GM12878 (cell line): ENCODE measurements around the gene SF3B4. TPM values are rescaled to one million over a fixed set of nuclear protein-coding genes. Genes with fewer than 3 reads are reported as not detected.
A peak's percentile ranks its signal among the peaks of the same experiment; 100 is the strongest.

Source experiments
- ASH2L ChIP-seq: fragments of 300-600, 200-600 bp; sonication (generic); IDR thresholded peaks from 2 replicates; pipeline ENCODE4 v1.6.1; 2017; ENCODE audit warnings: low read depth, mild to moderate bottlenecking, borderline replicate concordance
- BRCA1 ChIP-seq: IDR thresholded peaks from 2 replicates; pipeline ENCODE4 v1.6.1; 2011; ENCODE audit warnings: low read depth, low read length, improper control_type of control experiment
- CBFB ChIP-seq: IDR thresholded peaks from 2 replicates; pipeline ENCODE4 v1.6.1; 2016; ENCODE audit warnings: antibody characterized with exemption, low read depth
- FOS ChIP-seq: IDR thresholded peaks from 3 replicates; pipeline ENCODE4 v1.6.1; 2011; ENCODE audit warnings: borderline replicate concordance; ENCODE audit not compliant: insufficient read length; ENCODE audit errors: extremely low read depth
- HDGF ChIP-seq: fragments of 450-650 bp; IDR thresholded peaks from 2 replicates; pipeline ENCODE4 v1.6.1; 2016; ENCODE audit warnings: antibody characterized with exemption
- IKZF2 ChIP-seq, 2 experiments: fragments of 450-650 bp; IDR thresholded peaks; 2 replicates each; pipeline ENCODE4 v1.6.1; 2017; ENCODE audit warnings: mild to moderate bottlenecking in 2 of 2, moderate library complexity in 2 of 2
- JUND ChIP-seq: IDR thresholded peaks from 2 replicates; pipeline ENCODE4 v1.6.1; 2012; ENCODE audit warnings: low read depth, mild to moderate bottlenecking, low read length, improper control_type of control experiment, moderate library complexity
- NFXL1 ChIP-seq: fragments of 450-650 bp; IDR thresholded peaks from 2 replicates; pipeline ENCODE4 v1.6.1; 2017; ENCODE audit warnings: antibody characterized with exemption, mild to moderate bottlenecking, borderline replicate concordance
- NR2F1 ChIP-seq: fragments of 450-650 bp; conservative IDR thresholded peaks from 2 replicates; pipeline ENCODE4 v1.6.1; 2017; ENCODE audit warnings: mild to moderate bottlenecking
- PAX5 ChIP-seq: IDR thresholded peaks from 2 replicates; pipeline ENCODE4 v1.6.1; 2011; ENCODE audit warnings: low read depth, low read length, borderline replicate concordance
- PAX8 ChIP-seq: fragments of 450-650 bp; IDR thresholded peaks from 2 replicates; pipeline ENCODE4 v1.6.1; 2017; ENCODE audit warnings: mild to moderate bottlenecking, moderate library complexity
- POLR2A ChIP-seq: IDR thresholded peaks from 2 replicates; pipeline ENCODE4 v1.6.1; 2011; ENCODE audit warnings: low read depth, mild to moderate bottlenecking, low read length
- RBBP5 ChIP-seq: fragments of 200-600 bp; sonication (generic); conservative IDR thresholded peaks from 2 replicates; pipeline ENCODE4 v1.6.1; 2016
- SMARCA5 ChIP-seq: fragments of 450-650 bp; IDR thresholded peaks from 2 replicates; pipeline ENCODE4 v1.6.1; 2017; ENCODE audit warnings: mild to moderate bottlenecking
- SP1 ChIP-seq: IDR thresholded peaks from one replicate; pipeline ENCODE4 v1.6.1; 2011; ENCODE audit warnings: low read depth, low read length
- YBX1 ChIP-seq: fragments of 450-650 bp; IDR thresholded peaks from 2 replicates; pipeline ENCODE4 v1.6.1; 2016; ENCODE audit warnings: antibody characterized with exemption
- YY1 ChIP-seq: IDR thresholded peaks from 2 replicates; pipeline ENCODE4 v1.6.1; 2011; ENCODE audit warnings: low read depth, mild to moderate bottlenecking, low read length
- ZNF217 ChIP-seq: fragments of 450-650 bp; IDR thresholded peaks from 2 replicates; pipeline ENCODE4 v1.6.1; 2017; ENCODE audit warnings: antibody characterized with exemption, mild to moderate bottlenecking
- ZNF384 ChIP-seq: IDR thresholded peaks from 2 replicates; pipeline ENCODE4 v1.6.1; 2012; ENCODE audit warnings: low read depth, mild to moderate bottlenecking, low read length, improper control_type of control experiment, borderline replicate concordance
- polyA plus RNA-seq, 11 experiments: library from polyadenylated mRNA; depleted of rRNA in 4 of 11; unstranded in 6 of 11; stranded (reverse) in 5 of 11; fragments of >200 nt; fragmentation: Nextera tagmentation in 4 of 11; fragmentation: Illumina TruSeq in 1 of 11; extraction: Ambion mirVana in 4 of 11; extraction: Trizol in 1 of 11; gene quantifications; 1 replicate in 1 of 11; 2 replicates in 10 of 11; pipeline versions ENCODE4 v1.2.1 to v1.2.3, GENCODE V29; 2011 to 2016; ENCODE audit warnings: inconsistent platforms in 2 of 11, missing spikeins in 2 of 11, low read depth in 1 of 11
- total RNA-seq, 4 experiments: library from RNA; depleted of rRNA in 3 of 4; stranded (reverse); fragments of >200 nt in 3 of 4; fragmentation: Illumina TruSeq in 1 of 4; extraction: Trizol in 1 of 4; gene quantifications; 2 replicates each; pipeline versions ENCODE4 v1.2.1 to v1.2.3, GENCODE V29; 2013 to 2021
- TF ChIP-seq, protein P1 (sequence below): fragments of 450-650 bp; IDR thresholded peaks from 2 replicates; pipeline ENCODE4 v1.6.1; 2016; ENCODE audit warnings: mild to moderate bottlenecking
- TF ChIP-seq, protein P2 (sequence below), 3 experiments: IDR thresholded peaks in 2 of 3; conservative IDR thresholded peaks in 1 of 3; 2 replicates each; pipeline ENCODE4 v1.5.1; 2011; ENCODE audit warnings: low read depth in 3 of 3, low read length in 3 of 3, mild to moderate bottlenecking in 3 of 3, control low read depth in 2 of 3, moderate library complexity in 2 of 3, inconsistent platforms in 1 of 3, mixed read lengths in 1 of 3; ENCODE audit not compliant: control insufficient read depth in 2 of 3, insufficient read depth in 1 of 3; ENCODE audit errors: extremely low read depth in 1 of 3
- TF ChIP-seq, protein P3 (sequence below): fragments of 450-650 bp; IDR thresholded peaks from 2 replicates; pipeline ENCODE4 v1.6.1; 2016; ENCODE audit warnings: mild to moderate bottlenecking
- TF ChIP-seq, protein P4 (sequence below): IDR thresholded peaks from 2 replicates; pipeline ENCODE4 v1.6.1; 2012; ENCODE audit warnings: low read length, inconsistent platforms
- TF ChIP-seq, protein P5 (sequence below): IDR thresholded peaks from 2 replicates; pipeline ENCODE4 v1.6.1; 2011; ENCODE audit warnings: borderline replicate concordance, low read depth, mild to moderate bottlenecking, moderate library complexity, mixed read lengths, low read length; ENCODE audit not compliant: insufficient read depth; ENCODE audit errors: extremely low read length

SF3B4 gene
- total and polyA plus RNA-seq, 10 of the 15 experiments (the other 5 are each of a cell fraction or from before 2014, with no cell fraction given), result 1.9 to 146 (median 27.5) TPM

DNA sequence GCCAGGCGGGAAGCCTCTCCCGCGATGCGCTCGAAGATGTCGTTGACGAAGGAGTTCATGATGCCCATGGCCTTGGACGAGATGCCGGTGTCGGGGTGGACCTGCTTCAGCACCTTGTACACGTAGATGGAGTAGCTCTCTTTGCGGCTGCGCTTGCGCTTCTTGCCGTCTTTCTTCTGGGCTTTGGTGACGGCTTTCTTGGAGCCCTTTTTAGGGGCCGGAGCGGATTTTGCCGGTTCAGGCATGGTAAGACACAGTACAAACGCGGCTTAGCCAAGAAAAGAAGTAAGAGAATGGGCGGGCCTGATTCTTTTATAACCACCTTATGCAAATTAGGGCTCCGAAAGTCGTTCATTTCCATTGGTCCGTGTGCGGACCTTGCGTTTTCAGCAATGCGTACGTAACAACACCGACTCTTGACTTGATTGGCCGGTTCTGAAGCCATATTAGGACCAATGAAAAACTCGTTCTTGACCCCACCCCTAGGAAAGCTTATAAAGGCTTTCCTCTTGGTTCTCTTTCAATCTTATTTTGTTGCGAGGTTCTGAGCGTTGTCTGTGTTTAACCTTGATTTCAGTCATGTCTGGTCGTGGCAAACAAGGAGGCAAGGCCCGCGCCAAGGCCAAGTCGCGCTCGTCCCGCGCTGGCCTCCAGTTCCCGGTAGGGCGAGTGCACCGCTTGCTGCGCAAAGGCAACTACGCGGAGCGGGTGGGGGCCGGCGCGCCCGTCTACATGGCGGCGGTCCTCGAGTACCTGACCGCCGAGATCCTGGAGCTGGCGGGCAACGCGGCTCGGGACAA, 41.0 kb downstream of the SF3B4 start (continued):
- TF ChIP-seq, protein P1, sequence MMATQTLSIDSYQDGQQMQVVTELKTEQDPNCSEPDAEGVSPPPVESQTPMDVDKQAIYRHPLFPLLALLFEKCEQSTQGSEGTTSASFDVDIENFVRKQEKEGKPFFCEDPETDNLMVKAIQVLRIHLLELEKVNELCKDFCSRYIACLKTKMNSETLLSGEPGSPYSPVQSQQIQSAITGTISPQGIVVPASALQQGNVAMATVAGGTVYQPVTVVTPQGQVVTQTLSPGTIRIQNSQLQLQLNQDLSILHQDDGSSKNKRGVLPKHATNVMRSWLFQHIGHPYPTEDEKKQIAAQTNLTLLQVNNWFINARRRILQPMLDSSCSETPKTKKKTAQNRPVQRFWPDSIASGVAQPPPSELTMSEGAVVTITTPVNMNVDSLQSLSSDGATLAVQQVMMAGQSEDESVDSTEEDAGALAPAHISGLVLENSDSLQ, result peak; percentile 73
- TF ChIP-seq SMARCA5 (peak; percentile 29; the same call in 1 of the 2 replicates), ZNF384 (no peak), JUND (no peak), SP1 (peak; percentile 91), BRCA1 (no peak), RBBP5 (no peak), ASH2L (no peak), NFXL1 (peak; percentile 98), HDGF (no peak), YY1 (peak; percentile 69), NR2F1 (peak; percentile 32; the same call in 1 of the 2 replicates), CBFB (peak; percentile 86), YBX1 (no peak), IKZF2 (IDR thresholded peaks at IDR 0.05) (peak in 1 of 2 experiments; percentile 35; a peak in 2 of 4 replicates), POLR2A (peak; percentile 70), PAX8 (no peak), FOS (peak; percentile 40), ZNF217 (no peak), PAX5 (no peak)
- TF ChIP-seq, protein P2, sequence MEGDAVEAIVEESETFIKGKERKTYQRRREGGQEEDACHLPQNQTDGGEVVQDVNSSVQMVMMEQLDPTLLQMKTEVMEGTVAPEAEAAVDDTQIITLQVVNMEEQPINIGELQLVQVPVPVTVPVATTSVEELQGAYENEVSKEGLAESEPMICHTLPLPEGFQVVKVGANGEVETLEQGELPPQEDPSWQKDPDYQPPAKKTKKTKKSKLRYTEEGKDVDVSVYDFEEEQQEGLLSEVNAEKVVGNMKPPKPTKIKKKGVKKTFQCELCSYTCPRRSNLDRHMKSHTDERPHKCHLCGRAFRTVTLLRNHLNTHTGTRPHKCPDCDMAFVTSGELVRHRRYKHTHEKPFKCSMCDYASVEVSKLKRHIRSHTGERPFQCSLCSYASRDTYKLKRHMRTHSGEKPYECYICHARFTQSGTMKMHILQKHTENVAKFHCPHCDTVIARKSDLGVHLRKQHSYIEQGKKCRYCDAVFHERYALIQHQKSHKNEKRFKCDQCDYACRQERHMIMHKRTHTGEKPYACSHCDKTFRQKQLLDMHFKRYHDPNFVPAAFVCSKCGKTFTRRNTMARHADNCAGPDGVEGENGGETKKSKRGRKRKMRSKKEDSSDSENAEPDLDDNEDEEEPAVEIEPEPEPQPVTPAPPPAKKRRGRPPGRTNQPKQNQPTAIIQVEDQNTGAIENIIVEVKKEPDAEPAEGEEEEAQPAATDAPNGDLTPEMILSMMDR (IDR thresholded peaks at IDR 0.05 in 2 of 3, conservative IDR thresholded peaks at IDR 0.05 in 1 of 3; ENCODE audit: control insufficient read depth in 2 of 3, extremely low read depth in 1 of 3, insufficient read depth in 1 of 3, low read depth in 3 of 3, low read length in 3 of 3), result no peak
- TF ChIP-seq, protein P3, sequence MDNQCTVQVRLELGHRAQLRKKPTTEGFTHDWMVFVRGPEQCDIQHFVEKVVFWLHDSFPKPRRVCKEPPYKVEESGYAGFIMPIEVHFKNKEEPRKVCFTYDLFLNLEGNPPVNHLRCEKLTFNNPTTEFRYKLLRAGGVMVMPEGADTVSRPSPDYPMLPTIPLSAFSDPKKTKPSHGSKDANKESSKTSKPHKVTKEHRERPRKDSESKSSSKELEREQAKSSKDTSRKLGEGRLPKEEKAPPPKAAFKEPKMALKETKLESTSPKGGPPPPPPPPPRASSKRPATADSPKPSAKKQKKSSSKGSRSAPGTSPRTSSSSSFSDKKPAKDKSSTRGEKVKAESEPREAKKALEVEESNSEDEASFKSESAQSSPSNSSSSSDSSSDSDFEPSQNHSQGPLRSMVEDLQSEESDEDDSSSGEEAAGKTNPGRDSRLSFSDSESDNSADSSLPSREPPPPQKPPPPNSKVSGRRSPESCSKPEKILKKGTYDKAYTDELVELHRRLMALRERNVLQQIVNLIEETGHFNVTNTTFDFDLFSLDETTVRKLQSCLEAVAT, result peak; percentile 52
- TF ChIP-seq, protein P4, sequence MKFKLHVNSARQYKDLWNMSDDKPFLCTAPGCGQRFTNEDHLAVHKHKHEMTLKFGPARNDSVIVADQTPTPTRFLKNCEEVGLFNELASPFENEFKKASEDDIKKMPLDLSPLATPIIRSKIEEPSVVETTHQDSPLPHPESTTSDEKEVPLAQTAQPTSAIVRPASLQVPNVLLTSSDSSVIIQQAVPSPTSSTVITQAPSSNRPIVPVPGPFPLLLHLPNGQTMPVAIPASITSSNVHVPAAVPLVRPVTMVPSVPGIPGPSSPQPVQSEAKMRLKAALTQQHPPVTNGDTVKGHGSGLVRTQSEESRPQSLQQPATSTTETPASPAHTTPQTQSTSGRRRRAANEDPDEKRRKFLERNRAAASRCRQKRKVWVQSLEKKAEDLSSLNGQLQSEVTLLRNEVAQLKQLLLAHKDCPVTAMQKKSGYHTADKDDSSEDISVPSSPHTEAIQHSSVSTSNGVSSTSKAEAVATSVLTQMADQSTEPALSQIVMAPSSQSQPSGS, result peak; percentile 57
- TF ChIP-seq, protein P5, sequence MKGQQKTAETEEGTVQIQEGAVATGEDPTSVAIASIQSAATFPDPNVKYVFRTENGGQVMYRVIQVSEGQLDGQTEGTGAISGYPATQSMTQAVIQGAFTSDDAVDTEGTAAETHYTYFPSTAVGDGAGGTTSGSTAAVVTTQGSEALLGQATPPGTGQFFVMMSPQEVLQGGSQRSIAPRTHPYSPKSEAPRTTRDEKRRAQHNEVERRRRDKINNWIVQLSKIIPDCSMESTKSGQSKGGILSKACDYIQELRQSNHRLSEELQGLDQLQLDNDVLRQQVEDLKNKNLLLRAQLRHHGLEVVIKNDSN, result no peak
